Measurements from ENCODE around the gene C7orf25. TPM values are rescaled to one million over a fixed set of nuclear protein-coding genes. Genes with fewer than 3 reads are reported as not detected.

C7orf25 gene
- total RNA-seq, 1 experiment from 2014 or later: 5.5 TPM

DNA sequence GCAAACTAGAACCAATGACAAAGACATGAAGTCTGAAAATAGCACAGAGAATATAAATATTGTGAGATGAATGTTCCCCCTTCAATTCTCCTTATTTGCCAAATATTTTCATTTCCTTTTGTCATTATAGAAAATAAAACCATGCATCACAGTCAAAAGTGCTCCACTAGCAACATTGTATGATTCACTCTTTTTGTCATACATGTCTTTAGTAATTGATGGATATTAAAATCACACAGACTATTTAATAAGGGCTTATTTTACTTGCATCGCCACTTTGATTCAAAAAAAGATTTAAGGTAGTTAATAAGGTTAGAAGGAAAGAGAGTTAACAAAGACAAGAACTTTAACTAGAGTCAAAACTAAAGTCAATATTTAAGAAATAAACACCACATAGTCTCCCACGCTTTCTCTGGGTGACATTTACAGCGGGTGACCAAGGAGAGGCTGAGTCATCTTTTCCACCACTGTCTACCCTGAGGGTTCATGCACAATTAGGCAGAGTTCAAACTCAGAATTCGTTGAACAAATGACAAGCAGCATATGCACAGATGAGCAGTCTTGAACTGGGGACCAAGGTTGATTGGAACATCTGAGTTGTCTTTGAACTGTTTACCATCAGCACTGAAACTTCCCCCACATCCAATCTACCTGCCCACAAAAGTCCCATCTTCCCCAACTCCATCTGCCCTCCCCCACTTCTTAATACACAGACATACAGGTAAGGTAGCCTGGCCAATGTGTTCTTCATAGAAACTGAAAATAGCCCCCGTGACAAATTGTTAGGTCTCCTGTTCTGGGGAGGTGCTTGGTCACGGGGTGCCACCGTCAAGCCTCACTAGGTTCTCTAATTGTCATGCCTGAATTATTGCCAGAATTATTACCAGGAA is 42.5 kb downstream of the C7orf25 start:
- ChIA-PET POLR2A (interaction anchor here (0.6 kb wide), 1 partner anchor 444 kb away, joined by 3 read pairs; no protein-coding TSS in a partner anchor), CTCF (no interaction called here)
- TF ChIP-seq SP1 (CRISPR knock-in tag; conservative IDR thresholded peaks at IDR 0.05) (no peak), SMAD3 (CRISPR knock-in tag; IDR thresholded peaks at IDR 0.05; ENCODE audit: borderline replicate concordance) (no peak), NR2C2 (CRISPR knock-in tag; IDR thresholded peaks at IDR 0.05) (no peak), ZNF232 (CRISPR knock-in tag; IDR thresholded peaks at IDR 0.05) (no peak), ZNF121 (CRISPR knock-in tag; IDR thresholded peaks at IDR 0.05) (no peak), FOXK1 (CRISPR knock-in tag; IDR thresholded peaks at IDR 0.05) (no peak), FOXJ3 (CRISPR knock-in tag; IDR thresholded peaks at IDR 0.05; ENCODE audit: borderline replicate concordance) (no peak), IRF2 (CRISPR knock-in tag; IDR thresholded peaks at IDR 0.05; ENCODE audit: borderline replicate concordance, low read depth) (no peak), NR1H2 (CRISPR knock-in tag; IDR thresholded peaks at IDR 0.05) (no peak), TCF7 (CRISPR knock-in tag; IDR thresholded peaks at IDR 0.05; ENCODE audit: low read depth) (no peak), NFATC4 (CRISPR knock-in tag; IDR thresholded peaks at IDR 0.05) (no peak)
- TF ChIP-seq, protein P1, sequence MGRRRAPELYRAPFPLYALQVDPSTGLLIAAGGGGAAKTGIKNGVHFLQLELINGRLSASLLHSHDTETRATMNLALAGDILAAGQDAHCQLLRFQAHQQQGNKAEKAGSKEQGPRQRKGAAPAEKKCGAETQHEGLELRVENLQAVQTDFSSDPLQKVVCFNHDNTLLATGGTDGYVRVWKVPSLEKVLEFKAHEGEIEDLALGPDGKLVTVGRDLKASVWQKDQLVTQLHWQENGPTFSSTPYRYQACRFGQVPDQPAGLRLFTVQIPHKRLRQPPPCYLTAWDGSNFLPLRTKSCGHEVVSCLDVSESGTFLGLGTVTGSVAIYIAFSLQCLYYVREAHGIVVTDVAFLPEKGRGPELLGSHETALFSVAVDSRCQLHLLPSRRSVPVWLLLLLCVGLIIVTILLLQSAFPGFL (CRISPR knock-in tag; IDR thresholded peaks at IDR 0.05; ENCODE audit: borderline replicate concordance): no peak
- TF ChIP-seq, protein P2, sequence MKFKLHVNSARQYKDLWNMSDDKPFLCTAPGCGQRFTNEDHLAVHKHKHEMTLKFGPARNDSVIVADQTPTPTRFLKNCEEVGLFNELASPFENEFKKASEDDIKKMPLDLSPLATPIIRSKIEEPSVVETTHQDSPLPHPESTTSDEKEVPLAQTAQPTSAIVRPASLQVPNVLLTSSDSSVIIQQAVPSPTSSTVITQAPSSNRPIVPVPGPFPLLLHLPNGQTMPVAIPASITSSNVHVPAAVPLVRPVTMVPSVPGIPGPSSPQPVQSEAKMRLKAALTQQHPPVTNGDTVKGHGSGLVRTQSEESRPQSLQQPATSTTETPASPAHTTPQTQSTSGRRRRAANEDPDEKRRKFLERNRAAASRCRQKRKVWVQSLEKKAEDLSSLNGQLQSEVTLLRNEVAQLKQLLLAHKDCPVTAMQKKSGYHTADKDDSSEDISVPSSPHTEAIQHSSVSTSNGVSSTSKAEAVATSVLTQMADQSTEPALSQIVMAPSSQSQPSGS (CRISPR knock-in tag; IDR thresholded peaks at IDR 0.05; ENCODE audit: borderline replicate concordance, low read depth): no peak
- TF ChIP-seq, protein P3, sequence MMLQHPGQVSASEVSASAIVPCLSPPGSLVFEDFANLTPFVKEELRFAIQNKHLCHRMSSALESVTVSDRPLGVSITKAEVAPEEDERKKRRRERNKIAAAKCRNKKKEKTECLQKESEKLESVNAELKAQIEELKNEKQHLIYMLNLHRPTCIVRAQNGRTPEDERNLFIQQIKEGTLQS (CRISPR knock-in tag; conservative IDR thresholded peaks at IDR 0.05): no peak
- TF ChIP-seq, protein P4, sequence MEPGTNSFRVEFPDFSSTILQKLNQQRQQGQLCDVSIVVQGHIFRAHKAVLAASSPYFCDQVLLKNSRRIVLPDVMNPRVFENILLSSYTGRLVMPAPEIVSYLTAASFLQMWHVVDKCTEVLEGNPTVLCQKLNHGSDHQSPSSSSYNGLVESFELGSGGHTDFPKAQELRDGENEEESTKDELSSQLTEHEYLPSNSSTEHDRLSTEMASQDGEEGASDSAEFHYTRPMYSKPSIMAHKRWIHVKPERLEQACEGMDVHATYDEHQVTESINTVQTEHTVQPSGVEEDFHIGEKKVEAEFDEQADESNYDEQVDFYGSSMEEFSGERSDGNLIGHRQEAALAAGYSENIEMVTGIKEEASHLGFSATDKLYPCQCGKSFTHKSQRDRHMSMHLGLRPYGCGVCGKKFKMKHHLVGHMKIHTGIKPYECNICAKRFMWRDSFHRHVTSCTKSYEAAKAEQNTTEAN (CRISPR knock-in tag; IDR thresholded peaks at IDR 0.05): no peak
- TF ChIP-seq, protein P5, sequence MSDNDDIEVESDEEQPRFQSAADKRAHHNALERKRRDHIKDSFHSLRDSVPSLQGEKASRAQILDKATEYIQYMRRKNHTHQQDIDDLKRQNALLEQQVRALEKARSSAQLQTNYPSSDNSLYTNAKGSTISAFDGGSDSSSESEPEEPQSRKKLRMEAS (CRISPR knock-in tag; IDR thresholded peaks at IDR 0.05): no peak
- TF ChIP-seq, protein P6, sequence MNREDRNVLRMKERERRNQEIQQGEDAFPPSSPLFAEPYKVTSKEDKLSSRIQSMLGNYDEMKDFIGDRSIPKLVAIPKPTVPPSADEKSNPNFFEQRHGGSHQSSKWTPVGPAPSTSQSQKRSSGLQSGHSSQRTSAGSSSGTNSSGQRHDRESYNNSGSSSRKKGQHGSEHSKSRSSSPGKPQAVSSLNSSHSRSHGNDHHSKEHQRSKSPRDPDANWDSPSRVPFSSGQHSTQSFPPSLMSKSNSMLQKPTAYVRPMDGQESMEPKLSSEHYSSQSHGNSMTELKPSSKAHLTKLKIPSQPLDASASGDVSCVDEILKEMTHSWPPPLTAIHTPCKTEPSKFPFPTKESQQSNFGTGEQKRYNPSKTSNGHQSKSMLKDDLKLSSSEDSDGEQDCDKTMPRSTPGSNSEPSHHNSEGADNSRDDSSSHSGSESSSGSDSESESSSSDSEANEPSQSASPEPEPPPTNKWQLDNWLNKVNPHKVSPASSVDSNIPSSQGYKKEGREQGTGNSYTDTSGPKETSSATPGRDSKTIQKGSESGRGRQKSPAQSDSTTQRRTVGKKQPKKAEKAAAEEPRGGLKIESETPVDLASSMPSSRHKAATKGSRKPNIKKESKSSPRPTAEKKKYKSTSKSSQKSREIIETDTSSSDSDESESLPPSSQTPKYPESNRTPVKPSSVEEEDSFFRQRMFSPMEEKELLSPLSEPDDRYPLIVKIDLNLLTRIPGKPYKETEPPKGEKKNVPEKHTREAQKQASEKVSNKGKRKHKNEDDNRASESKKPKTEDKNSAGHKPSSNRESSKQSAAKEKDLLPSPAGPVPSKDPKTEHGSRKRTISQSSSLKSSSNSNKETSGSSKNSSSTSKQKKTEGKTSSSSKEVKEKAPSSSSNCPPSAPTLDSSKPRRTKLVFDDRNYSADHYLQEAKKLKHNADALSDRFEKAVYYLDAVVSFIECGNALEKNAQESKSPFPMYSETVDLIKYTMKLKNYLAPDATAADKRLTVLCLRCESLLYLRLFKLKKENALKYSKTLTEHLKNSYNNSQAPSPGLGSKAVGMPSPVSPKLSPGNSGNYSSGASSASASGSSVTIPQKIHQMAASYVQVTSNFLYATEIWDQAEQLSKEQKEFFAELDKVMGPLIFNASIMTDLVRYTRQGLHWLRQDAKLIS (CRISPR knock-in tag; IDR thresholded peaks at IDR 0.05; ENCODE audit: borderline replicate concordance): no peak
- TF ChIP-seq, protein P7, sequence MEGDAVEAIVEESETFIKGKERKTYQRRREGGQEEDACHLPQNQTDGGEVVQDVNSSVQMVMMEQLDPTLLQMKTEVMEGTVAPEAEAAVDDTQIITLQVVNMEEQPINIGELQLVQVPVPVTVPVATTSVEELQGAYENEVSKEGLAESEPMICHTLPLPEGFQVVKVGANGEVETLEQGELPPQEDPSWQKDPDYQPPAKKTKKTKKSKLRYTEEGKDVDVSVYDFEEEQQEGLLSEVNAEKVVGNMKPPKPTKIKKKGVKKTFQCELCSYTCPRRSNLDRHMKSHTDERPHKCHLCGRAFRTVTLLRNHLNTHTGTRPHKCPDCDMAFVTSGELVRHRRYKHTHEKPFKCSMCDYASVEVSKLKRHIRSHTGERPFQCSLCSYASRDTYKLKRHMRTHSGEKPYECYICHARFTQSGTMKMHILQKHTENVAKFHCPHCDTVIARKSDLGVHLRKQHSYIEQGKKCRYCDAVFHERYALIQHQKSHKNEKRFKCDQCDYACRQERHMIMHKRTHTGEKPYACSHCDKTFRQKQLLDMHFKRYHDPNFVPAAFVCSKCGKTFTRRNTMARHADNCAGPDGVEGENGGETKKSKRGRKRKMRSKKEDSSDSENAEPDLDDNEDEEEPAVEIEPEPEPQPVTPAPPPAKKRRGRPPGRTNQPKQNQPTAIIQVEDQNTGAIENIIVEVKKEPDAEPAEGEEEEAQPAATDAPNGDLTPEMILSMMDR (IDR thresholded peaks at IDR 0.05): no peak
- TF ChIP-seq, protein P8, sequence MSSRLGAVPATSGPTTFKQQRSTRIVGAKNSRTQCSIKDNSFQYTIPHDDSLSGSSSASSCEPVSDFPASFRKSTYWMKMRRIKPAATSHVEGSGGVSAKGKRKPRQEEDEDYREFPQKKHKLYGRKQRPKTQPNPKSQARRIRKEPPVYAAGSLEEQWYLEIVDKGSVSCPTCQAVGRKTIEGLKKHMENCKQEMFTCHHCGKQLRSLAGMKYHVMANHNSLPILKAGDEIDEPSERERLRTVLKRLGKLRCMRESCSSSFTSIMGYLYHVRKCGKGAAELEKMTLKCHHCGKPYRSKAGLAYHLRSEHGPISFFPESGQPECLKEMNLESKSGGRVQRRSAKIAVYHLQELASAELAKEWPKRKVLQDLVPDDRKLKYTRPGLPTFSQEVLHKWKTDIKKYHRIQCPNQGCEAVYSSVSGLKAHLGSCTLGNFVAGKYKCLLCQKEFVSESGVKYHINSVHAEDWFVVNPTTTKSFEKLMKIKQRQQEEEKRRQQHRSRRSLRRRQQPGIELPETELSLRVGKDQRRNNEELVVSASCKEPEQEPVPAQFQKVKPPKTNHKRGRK (CRISPR knock-in tag; IDR thresholded peaks at IDR 0.05; ENCODE audit: borderline replicate concordance): no peak
- TF ChIP-seq, protein P9, sequence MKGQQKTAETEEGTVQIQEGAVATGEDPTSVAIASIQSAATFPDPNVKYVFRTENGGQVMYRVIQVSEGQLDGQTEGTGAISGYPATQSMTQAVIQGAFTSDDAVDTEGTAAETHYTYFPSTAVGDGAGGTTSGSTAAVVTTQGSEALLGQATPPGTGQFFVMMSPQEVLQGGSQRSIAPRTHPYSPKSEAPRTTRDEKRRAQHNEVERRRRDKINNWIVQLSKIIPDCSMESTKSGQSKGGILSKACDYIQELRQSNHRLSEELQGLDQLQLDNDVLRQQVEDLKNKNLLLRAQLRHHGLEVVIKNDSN (CRISPR knock-in tag; IDR thresholded peaks at IDR 0.05): no peak
- Mint-ChIP-seq H3K4me1 (peaks cover 48% of the 10 kb centered on the region), H3K27ac (peak overlapping the region; percentile 92), H3K4me3 (peak overlapping the region; percentile 24; the same call in 1 of the 2 replicates), H3K9me3 (peaks cover 60% of the 10 kb centered on the region), H3K27me3 (ENCODE audit: low read depth) (peaks cover 9% of the 10 kb centered on the region; the same call in 1 of the 2 replicates), H3K36me3 (peaks cover 75% of the 10 kb centered on the region)
- DNase-seq (ENCODE audit: low spot score) (no peak), ATAC-seq (no peak)
